Right atrium auricular region (tissue), 2 donors: ENCODE results near the gene HTR1E. TPM values are rescaled to one million over a fixed set of nuclear protein-coding genes. Genes with fewer than 3 reads are reported as not detected.

Experiments used
- DNase-seq: peaks from one replicate; pipeline ENCODE4 v3.0.0-alpha.2; 2019; ENCODE audit warnings: low spot score
- H3K27ac ChIP-seq, 2 donors: fragments of 200-600 bp; sonication (generic); 1 replicate in 1 of 2; 2 replicates in 1 of 2; pipeline ENCODE4 v1.5.1; 2016 to 2019
- H3K27me3 ChIP-seq, 2 donors: fragments of 200-600 bp; sonication (generic); one replicate each; pipeline versions ENCODE4 v1.5.1 to v1.6.0; 2017 to 2019
- H3K36me3 ChIP-seq: fragments of 200-600 bp; sonication (generic); one replicate; pipeline ENCODE4 v1.5.1; 2016
- H3K4me1 ChIP-seq, 2 donors: fragments of 200-600 bp; sonication (generic); one replicate each; pipeline versions ENCODE4 v1.5.1 to v1.6.0; 2017 to 2019
- H3K4me3 ChIP-seq, 2 donors: fragments of 200-600 bp; sonication (generic); 1 replicate in 1 of 2; 2 replicates in 1 of 2; pipeline ENCODE4 v1.5.1; 2017 to 2019; ENCODE audit warnings: mild to moderate bottlenecking in 1 of 2, moderate library complexity in 1 of 2
- H3K9me3 ChIP-seq, 2 donors: fragments of 200-600 bp; sonication (generic); one replicate each; pipeline ENCODE4 v1.5.1; 2019
- total RNA-seq, 2 donors: library from RNA; depleted of rRNA; stranded (reverse); fragments of >200 nt; gene quantifications; one replicate each; pipeline ENCODE4 v1.1.0, GENCODE V29; 2016
- TF ChIP-seq, protein P1 (sequence below), 2 donors: fragments of 200-600 bp; sonication (generic); IDR thresholded peaks; one replicate each; pipeline ENCODE4 v1.5.1; 2019; ENCODE audit warnings: antibody characterized with exemption in 2 of 2

HTR1E gene
- total RNA-seq, 2 donors from 2014 or later: not detected

DNA sequence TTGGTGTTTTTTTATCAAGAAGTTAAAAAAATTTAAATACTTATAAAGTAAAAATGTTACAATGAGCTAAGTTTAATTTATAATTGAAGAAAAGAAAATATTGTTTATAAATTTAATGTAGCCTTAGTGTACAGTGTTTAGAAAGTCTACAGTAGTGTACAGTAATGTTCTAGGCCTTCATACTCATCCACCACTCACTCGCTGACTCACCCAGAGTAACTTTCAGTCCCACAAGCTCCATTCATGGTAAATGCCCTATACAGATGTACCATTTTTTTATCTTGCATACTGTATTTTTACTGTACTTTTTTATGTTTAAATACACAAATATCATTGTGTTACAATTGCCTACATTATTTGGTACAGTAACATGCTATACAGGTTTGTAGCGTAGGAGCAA lies 26.0 kb downstream of the HTR1E start:
- Histone ChIP-seq H3K4me3 (no peak overlapping the region), H3K27ac (no peak overlapping the region), H3K9me3 (no peaks in the 10 kb centered on the region), H3K4me1 (no peaks in the 10 kb centered on the region), H3K27me3 (no peaks in the 10 kb centered on the region), H3K36me3 (no peaks in the 10 kb centered on the region)
- no peak for DNase-seq
- TF ChIP-seq, protein P1, sequence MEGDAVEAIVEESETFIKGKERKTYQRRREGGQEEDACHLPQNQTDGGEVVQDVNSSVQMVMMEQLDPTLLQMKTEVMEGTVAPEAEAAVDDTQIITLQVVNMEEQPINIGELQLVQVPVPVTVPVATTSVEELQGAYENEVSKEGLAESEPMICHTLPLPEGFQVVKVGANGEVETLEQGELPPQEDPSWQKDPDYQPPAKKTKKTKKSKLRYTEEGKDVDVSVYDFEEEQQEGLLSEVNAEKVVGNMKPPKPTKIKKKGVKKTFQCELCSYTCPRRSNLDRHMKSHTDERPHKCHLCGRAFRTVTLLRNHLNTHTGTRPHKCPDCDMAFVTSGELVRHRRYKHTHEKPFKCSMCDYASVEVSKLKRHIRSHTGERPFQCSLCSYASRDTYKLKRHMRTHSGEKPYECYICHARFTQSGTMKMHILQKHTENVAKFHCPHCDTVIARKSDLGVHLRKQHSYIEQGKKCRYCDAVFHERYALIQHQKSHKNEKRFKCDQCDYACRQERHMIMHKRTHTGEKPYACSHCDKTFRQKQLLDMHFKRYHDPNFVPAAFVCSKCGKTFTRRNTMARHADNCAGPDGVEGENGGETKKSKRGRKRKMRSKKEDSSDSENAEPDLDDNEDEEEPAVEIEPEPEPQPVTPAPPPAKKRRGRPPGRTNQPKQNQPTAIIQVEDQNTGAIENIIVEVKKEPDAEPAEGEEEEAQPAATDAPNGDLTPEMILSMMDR (IDR thresholded peaks at IDR 0.05): no peak

DNA sequence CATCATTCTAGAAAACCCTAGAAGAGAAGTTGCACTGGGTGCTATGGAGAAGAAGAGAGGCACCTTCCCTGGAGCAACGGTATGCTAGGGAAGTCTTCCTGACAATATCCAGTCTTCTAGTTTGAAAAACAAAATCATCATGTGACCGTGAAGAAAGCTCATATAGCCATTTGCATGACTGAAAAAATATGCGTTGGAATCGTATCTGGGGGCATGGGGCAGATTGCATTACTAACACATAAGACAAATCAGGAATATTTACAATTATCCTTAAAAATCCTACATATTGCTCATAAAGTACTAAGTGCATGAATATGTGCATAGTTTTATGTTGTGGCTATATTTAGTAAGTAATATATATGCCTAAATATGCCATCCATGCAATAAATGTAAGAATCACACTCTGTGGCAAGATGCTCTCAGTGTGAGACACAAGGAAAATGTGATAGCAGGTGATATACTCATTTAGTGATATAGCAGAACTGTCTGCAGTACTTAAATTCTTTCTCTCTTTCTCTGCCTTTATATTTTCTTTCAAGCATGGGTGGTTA lies 26.8 kb downstream of the HTR1E start:
- Histone ChIP-seq H3K4me1 (no peaks in the 10 kb centered on the region), H3K36me3 (no peaks in the 10 kb centered on the region), H3K27me3 (no peaks in the 10 kb centered on the region), H3K9me3 (no peaks in the 10 kb centered on the region), H3K27ac (no peak overlapping the region), H3K4me3 (no peak overlapping the region)
- DNase-seq: no peak
- TF ChIP-seq, protein P1 (IDR thresholded peaks at IDR 0.05): no peak

DNA sequence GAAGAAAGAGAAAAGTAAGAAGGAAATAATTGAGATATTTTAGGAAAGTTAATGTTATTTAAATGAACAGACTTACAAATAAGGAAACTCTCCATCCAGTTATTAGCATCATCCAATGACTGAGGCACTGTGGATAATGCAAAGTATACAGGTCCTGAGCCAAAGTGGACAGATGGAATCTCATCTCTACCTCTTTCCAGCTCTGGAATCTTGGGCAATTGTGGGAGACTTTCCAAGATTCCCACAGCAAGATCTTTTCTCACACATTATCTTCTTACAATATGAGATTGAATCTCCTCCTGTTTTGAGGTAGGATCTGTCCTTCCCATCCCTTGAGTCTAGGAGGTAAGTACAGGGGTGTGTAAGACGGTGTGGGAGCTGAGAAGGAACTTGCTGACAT lies 28.9 kb downstream of the HTR1E start:
- Histone ChIP-seq H3K4me3 (no peak overlapping the region), H3K4me1 (no peaks in the 10 kb centered on the region), H3K27me3 (no peaks in the 10 kb centered on the region), H3K27ac (no peak overlapping the region), H3K36me3 (no peaks in the 10 kb centered on the region), H3K9me3 (no peaks in the 10 kb centered on the region)
- no peak for DNase-seq
- TF ChIP-seq, protein P1 (IDR thresholded peaks at IDR 0.05): no peak

DNA sequence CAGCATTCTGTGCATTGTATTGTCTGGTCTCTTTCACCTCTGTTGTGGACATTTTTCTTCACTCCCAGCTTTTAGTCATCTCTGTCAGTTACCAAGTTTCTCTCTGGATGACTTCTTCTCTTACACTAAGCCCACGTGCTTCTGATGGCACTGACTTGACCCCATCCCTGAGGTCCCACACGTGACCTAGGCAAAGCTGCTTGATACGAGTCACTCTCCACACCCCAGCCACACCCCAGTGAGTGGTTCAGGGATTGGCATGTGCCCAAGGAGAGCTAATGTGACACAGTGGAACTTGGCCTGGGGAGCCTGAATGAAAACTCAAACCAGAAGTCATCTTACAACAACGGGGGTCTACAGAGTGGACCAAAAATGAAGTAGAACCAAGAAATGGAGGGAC lies 32.2 kb downstream of the HTR1E start:
- no peaks in the 10 kb centered on the region for H3K36me3 ChIP-seq
- no peaks in the 10 kb centered on the region for H3K4me1 ChIP-seq
- H3K4me3 ChIP-seq: no peak overlapping the region
- H3K27ac ChIP-seq: no peak overlapping the region
- no peaks in the 10 kb centered on the region for H3K27me3 ChIP-seq
- TF ChIP-seq, protein P1 (IDR thresholded peaks at IDR 0.05): no peak
- H3K9me3 ChIP-seq: no peaks in the 10 kb centered on the region
- DNase-seq: no peak

DNA sequence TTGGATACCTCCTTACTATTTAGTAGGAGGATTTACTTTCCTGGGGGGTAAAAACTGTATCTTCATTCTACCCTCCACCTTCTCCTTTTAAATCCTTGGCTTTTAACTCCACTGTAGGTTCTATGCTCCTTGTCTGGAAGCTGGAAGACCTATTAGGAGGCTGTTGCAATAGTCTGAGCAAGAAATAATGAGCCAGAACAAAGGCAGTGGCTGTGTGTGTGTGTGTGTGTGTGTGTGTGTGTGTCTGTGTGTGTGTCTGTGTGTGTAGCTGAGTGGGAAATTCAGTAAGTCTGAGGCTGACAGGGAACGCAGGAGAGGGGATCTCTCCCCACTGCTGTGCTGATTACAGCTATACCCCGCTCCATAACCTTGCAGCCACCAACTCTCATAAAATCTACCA lies 35.8 kb downstream of the HTR1E start:
- H3K9me3 ChIP-seq: no peaks in the 10 kb centered on the region
- no peaks in the 10 kb centered on the region for H3K27me3 ChIP-seq
- H3K4me3 ChIP-seq: no peak overlapping the region
- no peak overlapping the region for H3K27ac ChIP-seq
- TF ChIP-seq, protein P1 (IDR thresholded peaks at IDR 0.05): no peak
- H3K36me3 ChIP-seq: no peaks in the 10 kb centered on the region
- H3K4me1 ChIP-seq: no peaks in the 10 kb centered on the region
- DNase-seq: no peak

DNA sequence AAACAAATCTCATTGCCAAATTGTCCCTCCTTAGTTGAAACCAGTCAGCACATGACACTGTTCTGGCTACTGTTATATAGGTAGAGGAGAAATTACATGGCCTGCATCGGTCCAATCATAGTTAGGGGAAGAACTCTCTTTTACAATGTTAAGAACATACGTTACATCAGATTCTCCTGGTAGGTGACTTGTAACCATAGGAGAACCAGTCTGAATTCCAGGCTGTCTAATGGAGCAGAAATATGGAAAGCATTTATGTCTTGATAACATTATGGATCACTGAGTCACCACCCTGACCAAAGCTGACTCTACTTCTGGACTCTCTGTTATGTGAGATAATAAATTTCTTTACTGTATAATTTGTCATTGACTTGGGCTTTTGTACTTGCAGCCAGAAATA lies 40.9 kb downstream of the HTR1E start:
- H3K27ac ChIP-seq: no peak overlapping the region
- H3K4me1 ChIP-seq: no peaks in the 10 kb centered on the region
- no peaks in the 10 kb centered on the region for H3K9me3 ChIP-seq
- H3K4me3 ChIP-seq: no peak overlapping the region
- H3K27me3 ChIP-seq: no peaks in the 10 kb centered on the region
- TF ChIP-seq, protein P1 (IDR thresholded peaks at IDR 0.05): no peak
- no peaks in the 10 kb centered on the region for H3K36me3 ChIP-seq
- no peak for DNase-seq
